Measurements from ENCODE around the gene OR7G1.

GRCh38 chr19:9149997-9150396 lies 34.4 kb upstream of the OR7G1 start:
- TF ChIP-seq, protein P1, sequence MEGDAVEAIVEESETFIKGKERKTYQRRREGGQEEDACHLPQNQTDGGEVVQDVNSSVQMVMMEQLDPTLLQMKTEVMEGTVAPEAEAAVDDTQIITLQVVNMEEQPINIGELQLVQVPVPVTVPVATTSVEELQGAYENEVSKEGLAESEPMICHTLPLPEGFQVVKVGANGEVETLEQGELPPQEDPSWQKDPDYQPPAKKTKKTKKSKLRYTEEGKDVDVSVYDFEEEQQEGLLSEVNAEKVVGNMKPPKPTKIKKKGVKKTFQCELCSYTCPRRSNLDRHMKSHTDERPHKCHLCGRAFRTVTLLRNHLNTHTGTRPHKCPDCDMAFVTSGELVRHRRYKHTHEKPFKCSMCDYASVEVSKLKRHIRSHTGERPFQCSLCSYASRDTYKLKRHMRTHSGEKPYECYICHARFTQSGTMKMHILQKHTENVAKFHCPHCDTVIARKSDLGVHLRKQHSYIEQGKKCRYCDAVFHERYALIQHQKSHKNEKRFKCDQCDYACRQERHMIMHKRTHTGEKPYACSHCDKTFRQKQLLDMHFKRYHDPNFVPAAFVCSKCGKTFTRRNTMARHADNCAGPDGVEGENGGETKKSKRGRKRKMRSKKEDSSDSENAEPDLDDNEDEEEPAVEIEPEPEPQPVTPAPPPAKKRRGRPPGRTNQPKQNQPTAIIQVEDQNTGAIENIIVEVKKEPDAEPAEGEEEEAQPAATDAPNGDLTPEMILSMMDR (IDR thresholded peaks at IDR 0.05 in 2 of 3, conservative IDR thresholded peaks at IDR 0.05 in 1 of 3; ENCODE audit: control insufficient read depth in 2 of 3, extremely low read depth in 1 of 3, insufficient read depth in 1 of 3, low read depth in 3 of 3, low read length in 3 of 3) = no peak
- TF ChIP-seq TBL1XR1 (IDR thresholded peaks at IDR 0.05; ENCODE audit: low read depth, low read length) (no peak), MEF2A (IDR thresholded peaks at IDR 0.05; ENCODE audit: insufficient read depth, low read depth, low read length) (no peak), TAF1 (IDR thresholded peaks at IDR 0.05; ENCODE audit: borderline replicate concordance, low read depth, low read length) (no peak), POLR2A (IDR thresholded peaks at IDR 0.05; ENCODE audit: low read depth, low read length) (no peak), JUND (IDR thresholded peaks at IDR 0.05; ENCODE audit: low read depth, low read length) (no peak)
- TF ChIP-seq, protein P2, sequence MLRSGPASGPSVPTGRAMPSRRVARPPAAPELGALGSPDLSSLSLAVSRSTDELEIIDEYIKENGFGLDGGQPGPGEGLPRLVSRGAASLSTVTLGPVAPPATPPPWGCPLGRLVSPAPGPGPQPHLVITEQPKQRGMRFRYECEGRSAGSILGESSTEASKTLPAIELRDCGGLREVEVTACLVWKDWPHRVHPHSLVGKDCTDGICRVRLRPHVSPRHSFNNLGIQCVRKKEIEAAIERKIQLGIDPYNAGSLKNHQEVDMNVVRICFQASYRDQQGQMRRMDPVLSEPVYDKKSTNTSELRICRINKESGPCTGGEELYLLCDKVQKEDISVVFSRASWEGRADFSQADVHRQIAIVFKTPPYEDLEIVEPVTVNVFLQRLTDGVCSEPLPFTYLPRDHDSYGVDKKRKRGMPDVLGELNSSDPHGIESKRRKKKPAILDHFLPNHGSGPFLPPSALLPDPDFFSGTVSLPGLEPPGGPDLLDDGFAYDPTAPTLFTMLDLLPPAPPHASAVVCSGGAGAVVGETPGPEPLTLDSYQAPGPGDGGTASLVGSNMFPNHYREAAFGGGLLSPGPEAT (IDR thresholded peaks at IDR 0.05; ENCODE audit: low read depth) = no peak
